ENCODE data around the gene GGA3.

GRCh38 chr17:75307957-75308731 lies 46.7 kb upstream of the GGA3 start:
- TF ChIP-seq POLR2AphosphoS5 (IDR thresholded peaks at IDR 0.05; ENCODE audit: low read depth, low read length), result no peak
- no peak for TF ChIP-seq CTCF (IDR thresholded peaks at IDR 0.05)
- no peak for TF ChIP-seq REST (IDR thresholded peaks at IDR 0.05; ENCODE audit: insufficient read depth in 1 of 2, low read depth in 2 of 2, low read length in 1 of 2)

All from Panc1 (cell line).